Measurements from ENCODE around the gene NUP210. TPM values are rescaled to one million over a fixed set of nuclear protein-coding genes. Genes with fewer than 3 reads are reported as not detected.

Gene NUP210
- total and polyA plus RNA-seq, 2 experiments from 2014 or later, result 13.8 to 73.9 TPM

- no peaks in the 10 kb centered on the region for H3K9me2 ChIP-seq (ENCODE audit: insufficient read depth)
- H3K4me1 Mint-ChIP-seq, result peaks cover 15% of the 10 kb centered on the region
- H3K27ac Mint-ChIP-seq, result 0 out of 2 replicates have a peak overlapping the region, but pooled peaks have one; percentile 23
- no peaks in the 10 kb centered on the region for H3K36me3 ChIP-seq (ENCODE audit: insufficient read depth)
- H3K4me3 ChIP-seq, result no peak overlapping the region
- H3K9me3 Mint-ChIP-seq, result no peaks in the 10 kb centered on the region; the same call in 2 of the 3 replicates
- DNase-seq (ENCODE audit: low spot score) (peak; percentile 25), ATAC-seq (peak; percentile 60)
- H3K27me3 Mint-ChIP-seq (ENCODE audit: insufficient read depth, low read depth, poor library complexity), result peaks cover 2% of the 10 kb centered on the region
- H3F3A ChIP-seq (replicated peaks; ENCODE audit: low read depth), result no peaks in the 10 kb centered on the region
- no peaks in the 10 kb centered on the region for H3K79me2 ChIP-seq (replicated peaks; ENCODE audit: insufficient read depth)
- H3K4me1 ChIP-seq (ENCODE audit: insufficient read depth), result no peaks in the 10 kb centered on the region
- no peak overlapping the region for H3K4me2 ChIP-seq
- no peak overlapping the region for H3K27ac ChIP-seq (ENCODE audit: low read depth)
- peaks cover 62% of the 10 kb centered on the region for H3K36me3 Mint-ChIP-seq (ENCODE audit: low read depth)
- H2AFZ ChIP-seq, result no peak overlapping the region
- H3K4me3 Mint-ChIP-seq, result no peak overlapping the region
- H3K27me3 ChIP-seq (ENCODE audit: insufficient read depth), result no peaks in the 10 kb centered on the region
- no peaks in the 10 kb centered on the region for H4K20me1 ChIP-seq (replicated peaks; ENCODE audit: insufficient read depth)
- no peak for TF ChIP-seq EZH2phosphoT487 (IDR thresholded peaks at IDR 0.05; ENCODE audit: unreplicated experiment)
- no peak for TF ChIP-seq CTCF (conservative IDR thresholded peaks at IDR 0.05; ENCODE audit: low read depth in 2 of 2)
- TF ChIP-seq POLR2AphosphoS5 (IDR thresholded peaks at IDR 0.05; ENCODE audit: low read depth), result no peak
- no peak for TF ChIP-seq ETS1 (IDR thresholded peaks at IDR 0.05)
- TF ChIP-seq ZNF114 (CRISPR knock-in tag; IDR thresholded peaks at IDR 0.05), result no peak
- no peak for TF ChIP-seq ZNF331 (CRISPR knock-in tag; IDR thresholded peaks at IDR 0.05; ENCODE audit: low read depth)
- no peak for TF ChIP-seq REST (IDR thresholded peaks at IDR 0.05; ENCODE audit: unreplicated experiment)
- no peak for TF ChIP-seq CREB1 (CRISPR knock-in tag; IDR thresholded peaks at IDR 0.05; ENCODE audit: low read depth)
- TF ChIP-seq JUNB (IDR thresholded peaks at IDR 0.05; ENCODE audit: unreplicated experiment), result no peak
- no peak for TF ChIP-seq EZH2 (IDR thresholded peaks at IDR 0.05; ENCODE audit: low read depth, unreplicated experiment)
- TF ChIP-seq ZNF462 (CRISPR knock-in tag; IDR thresholded peaks at IDR 0.05), result no peak
- no peak for TF ChIP-seq NANOG (IDR thresholded peaks at IDR 0.05; ENCODE audit: borderline replicate concordance)
- no peak for TF ChIP-seq STAT1 (IDR thresholded peaks at IDR 0.05; ENCODE audit: unreplicated experiment)
These were observed 30.7 kb downstream of the NUP210 start for GRCh38 chr3:13389378-13389777.

Measured in GM23338 (cell line).